Activated CD4-positive, alpha-beta T cell treated with anti-CD3 and anti-CD28 coated beads, Interleukin-10, Interleukin-2, amounts not matched to agents 100 ng/mL and 50 ng/mL, durations not matched to agents 16 hours and 8 hours (primary cell): ENCODE data around the gene FDXACB1.

Source experiments
- DNase-seq: peaks from one replicate; pipeline ENCODE4 v3.0.0-alpha.2; 2020

FDXACB1 gene

DNA sequence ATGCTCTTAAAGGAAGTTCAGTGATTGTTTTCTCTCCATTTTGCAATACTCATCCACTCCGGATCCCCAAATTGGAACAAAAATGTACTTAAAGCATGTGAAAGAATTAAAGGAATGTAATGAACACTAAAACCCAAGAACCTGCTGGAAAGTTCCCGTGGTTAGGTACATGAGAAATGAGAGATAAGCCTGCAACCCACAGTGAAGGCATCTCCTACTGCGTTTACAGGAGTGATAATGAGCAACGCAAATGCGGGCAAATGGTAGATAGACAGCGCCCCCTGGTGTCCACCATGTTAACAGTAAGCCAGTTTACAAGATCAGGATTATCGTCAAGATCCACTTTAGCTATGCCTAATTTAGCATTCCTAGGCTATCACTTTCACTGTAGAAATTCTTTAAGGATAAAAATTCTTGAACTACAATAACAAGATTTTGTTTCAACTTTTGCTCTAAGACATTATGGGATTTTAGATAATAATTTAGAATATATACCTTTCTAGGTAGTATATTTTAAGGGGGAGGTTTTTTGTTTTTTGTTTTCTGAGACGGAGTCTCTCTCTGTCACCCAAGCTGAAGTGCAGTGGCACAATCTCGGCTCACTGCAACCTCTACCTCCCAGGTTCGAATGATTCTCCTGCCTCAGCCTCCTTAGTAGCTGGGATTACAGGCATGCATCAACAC, 37.5 kb downstream of the FDXACB1 start:
- peak; percentile 81 for DNase-seq

DNA sequence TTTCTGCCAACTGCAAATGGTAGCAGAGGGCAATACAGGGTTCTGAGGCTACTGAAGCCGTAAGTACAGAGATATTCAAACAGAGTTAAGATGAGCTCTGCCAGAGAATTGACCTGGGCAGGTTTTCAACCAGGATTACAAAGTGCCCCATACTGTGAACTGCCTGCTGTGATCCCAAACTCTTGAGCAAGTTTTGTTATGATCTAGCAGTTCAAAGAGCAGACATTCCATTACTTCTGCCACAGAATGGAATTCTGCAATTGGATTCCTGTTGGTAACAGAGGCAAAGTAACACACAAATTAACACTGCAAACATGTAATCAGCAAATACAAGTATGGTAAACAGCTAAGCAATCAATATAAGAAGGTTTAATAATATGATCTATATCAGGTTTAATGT, 38.8 kb downstream of the FDXACB1 start:
- DNase-seq, result no peak

DNA sequence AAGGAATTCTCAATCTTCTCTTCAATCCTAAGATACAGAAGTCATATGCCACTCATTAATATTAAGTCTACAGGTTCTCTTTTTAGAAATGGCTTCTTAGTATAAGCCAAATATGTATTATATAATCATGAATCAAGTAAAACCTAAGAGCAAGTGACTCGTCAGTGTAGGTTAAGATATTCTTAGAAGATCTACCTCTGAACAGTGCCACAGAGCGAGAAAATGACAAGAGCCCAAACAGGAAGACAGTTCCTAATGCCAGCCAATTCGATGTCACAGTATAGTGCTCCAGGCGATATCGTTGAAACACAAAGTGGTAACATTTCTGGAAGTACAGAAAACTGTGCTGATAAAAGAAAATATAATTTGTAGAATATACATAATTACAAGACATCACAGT, 40.9 kb downstream of the FDXACB1 start:
- no peak for DNase-seq

DNA sequence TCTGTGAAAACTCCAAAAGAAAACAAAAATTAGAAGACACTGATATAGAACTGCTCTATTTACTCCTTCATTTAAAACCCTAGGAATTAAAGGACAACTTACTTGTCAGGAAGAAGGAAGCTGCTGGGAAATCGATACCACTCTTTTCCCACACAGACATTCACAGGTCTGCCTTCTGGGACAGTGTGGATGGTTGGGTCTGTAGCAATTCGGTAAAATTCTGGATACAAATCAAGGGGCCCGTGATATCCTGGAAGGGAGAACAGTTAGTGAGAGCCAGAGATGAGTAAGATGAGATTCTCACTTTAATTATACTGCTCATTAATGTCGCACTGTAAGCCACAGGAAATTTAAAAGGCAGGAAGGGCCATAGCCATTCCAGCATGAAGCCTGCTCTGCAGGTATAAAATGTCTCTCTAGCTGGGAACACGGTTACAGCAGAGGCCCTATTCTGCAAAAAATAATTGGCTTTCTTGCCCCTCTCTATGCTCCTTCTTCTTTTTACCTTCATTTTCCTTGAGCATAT, 41.5 kb downstream of the FDXACB1 start:
- DNase-seq, result no peak

DNA sequence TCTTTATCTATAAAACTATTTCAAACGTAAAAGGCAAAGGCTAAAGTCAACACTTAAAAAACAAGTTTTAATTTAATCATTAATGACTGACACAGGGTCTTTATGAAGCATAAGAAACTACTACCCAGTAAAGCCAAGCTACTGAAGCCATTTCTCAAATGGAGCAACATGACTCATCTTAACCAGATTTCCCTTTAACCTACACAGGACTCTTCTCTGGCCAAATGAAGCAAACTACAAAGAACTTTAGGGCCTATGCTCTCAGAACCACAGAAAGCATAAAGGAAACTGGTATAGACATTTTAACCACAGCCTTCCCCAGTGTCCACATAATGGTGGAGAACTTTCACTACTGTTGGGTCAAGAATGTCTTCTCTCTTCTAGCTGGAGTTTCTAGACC, 42.2 kb downstream of the FDXACB1 start:
- peak; percentile 14 for DNase-seq

DNA sequence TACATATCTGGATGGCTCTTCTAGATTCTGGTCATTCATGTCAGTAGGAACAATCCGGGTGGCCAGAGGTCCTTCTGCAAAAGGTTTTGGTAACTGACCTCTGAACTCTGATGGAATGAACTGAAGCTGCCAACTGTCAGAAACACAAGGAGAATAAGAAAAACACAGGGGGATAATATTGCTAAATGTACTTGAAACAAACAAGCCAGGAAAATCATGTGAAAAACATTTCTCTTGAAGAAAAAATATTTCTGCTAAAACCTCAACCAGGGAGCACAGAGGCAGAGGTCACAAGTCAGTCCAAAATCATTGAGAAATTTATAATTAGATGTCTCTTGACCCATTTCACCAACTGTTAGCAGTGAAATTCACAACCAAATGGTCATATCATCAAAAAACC, 42.8 kb downstream of the FDXACB1 start:
- no peak for DNase-seq

DNA sequence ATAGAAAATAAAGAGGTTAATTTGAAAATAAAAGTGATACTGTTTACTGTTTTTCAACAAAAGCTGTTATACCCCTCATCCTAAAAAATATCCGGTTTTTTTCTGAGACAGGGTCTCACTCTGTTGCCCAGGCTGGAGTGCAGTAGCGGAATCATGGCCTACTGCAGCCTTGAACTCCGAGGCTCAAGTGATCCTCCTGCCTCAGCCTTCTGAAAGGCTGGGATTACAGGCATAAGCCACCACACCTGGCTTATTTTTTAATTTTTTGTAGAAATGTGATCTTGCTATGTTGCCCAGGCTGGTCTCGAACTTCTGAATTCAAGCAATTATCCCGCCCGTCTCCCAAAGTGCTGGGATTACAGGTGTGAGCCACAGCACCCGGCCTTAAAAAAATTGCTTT, 43.3 kb downstream of the FDXACB1 start:
- no peak for DNase-seq

DNA sequence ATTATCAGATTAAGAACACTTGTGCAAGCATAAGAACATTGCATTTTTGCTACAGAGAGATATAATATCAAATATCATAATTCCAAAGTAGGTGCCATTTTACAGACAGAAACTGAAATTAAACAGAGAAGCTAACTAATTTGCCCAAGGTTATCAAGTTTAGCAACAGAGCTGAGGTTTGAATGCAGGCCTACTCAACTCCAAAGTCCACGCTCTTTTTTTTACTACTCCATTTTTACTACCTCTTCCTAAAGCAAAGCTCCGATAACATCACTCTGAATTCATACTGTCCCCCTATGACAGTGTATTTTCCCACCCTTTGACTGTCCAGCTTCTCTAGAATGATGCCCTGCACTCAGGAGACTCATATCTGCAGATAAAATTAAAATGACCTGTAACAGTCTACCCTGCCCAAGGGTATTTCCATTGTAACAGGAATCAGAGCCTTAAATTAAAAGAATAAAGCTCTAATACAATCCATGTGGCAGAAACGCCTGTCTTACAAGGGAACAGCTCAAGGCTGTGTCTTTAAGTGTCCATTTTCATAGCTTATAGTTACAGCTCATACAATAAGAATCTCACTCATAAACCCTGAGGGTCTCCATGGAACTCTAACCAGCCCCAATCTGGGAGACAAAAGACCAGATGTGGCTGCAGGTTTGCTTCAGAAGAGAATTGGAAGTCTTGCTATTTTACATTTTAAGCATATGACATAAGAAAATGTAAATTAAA, 44.4 kb downstream of the FDXACB1 start:
- no peak for DNase-seq

DNA sequence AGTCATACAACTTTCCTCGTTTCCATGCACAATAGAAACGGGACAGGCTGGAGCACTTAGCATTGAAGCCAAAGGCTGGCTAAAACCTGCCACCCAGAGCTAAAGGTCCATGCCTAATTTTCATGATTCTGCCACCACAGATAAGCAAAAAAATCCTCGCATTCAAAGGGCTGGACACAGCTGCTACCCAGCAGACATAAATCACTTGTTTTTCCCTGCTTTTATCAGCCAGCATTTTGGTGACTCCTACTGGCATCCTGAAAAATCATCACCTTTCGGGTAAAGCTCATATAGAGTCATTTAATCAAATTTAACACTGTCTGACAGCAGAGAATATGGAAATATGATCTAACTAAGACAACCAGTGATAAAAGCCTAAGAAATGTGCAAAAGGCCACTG, 45.4 kb downstream of the FDXACB1 start:
- no peak for DNase-seq

DNA sequence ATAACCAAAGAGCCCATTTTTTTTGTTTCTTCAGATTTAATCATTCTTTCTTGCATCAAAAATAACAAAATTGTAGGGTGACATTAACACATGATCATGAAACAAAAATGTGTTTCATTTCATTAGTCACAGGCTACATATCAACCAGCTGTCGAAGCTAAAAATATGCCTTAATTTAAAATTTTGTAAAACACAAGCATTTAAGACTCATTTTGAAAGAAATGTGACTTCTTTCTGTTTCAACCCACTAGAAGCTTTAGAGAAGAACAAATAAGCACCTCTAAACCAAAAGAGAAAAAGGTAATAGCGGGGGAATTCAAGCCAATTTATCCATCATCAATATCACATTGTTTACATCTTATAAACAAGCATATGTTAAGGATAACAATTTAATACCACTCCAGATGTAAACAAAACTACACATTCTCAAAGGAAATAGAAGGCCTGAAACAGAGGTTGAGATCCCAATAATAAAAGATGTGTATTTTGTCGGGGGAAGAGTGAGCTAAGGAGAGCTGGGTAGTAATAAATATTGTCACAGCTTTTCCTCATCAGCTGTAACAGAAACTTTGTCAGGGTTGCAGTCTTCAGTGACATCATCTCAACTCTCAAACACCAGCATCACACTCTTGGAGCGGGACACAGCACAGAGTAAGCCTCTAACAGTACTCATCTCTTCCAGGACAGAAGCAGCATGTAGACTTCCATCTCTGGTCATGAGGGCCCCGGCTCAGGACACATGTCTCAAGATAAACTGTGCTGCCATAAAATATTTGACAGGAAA, 49.6 kb downstream of the FDXACB1 start:
- DNase-seq, result peak; percentile 17

DNA sequence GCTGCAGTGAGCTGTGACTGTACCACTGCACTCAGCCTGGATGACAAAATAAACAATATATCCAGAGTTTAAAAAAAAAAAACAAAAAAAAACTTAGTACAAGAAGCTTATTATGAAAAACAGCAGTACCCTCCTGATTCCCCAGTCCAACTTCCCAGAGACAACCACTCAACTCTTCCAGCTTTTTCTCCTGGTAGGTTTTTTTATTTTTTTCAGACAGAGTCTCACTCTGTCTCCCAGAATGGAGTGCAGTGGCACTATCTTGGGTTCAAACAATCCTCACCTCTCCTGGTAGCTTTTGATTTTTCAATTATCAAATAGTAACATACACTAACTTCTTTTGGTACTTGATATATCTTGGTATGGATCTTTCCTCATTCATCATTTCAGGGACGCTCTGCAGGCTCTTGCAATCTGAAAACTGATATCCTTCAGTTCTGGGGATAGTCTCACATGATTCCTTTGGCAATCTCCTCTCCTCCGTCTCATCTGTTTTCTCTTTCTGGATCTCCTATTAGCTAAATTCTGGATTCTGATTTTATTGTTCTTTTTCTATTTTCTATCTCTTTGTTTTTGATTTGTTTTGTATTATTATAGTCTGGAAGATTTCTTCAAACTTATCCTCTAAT, 52.5 kb downstream of the FDXACB1 start:
- DNase-seq, result no peak
